CD4-positive, CD25-positive, alpha-beta regulatory T cell (primary cell): ENCODE data around the gene TAMALIN. TPM values are rescaled to one million over a fixed set of nuclear protein-coding genes. Genes with fewer than 3 reads are reported as not detected.

Source experiments
- ATAC-seq, 2 donors: fragments of 150-1000 bp; cut with Tn5 transposase; one replicate each; pipeline ENCODE4 v1.10.0; 2021; ENCODE audit warnings: low read depth in 2 of 2, moderate number of reproducible peaks in 2 of 2, moderate library complexity in 1 of 2
- DNase-seq, 3 donors: peaks; one replicate each; pipeline versions ENCODE4 v3.0.0 to v3.0.0-alpha.2; 2012 to 2022; ENCODE audit warnings: mixed read lengths in 1 of 3
- H3K27ac ChIP-seq: one replicate; pipeline ENCODE4 v1.7.0; 2013; ENCODE audit warnings: mild to moderate bottlenecking, low read length; ENCODE audit not compliant: insufficient read depth, poor library complexity, severe bottlenecking
- H3K27me3 ChIP-seq: one replicate; pipeline ENCODE4 v1.7.0; 2013; ENCODE audit warnings: low read length; ENCODE audit not compliant: control insufficient read depth, insufficient read depth
- H3K36me3 ChIP-seq: one replicate; pipeline ENCODE4 v1.7.0; 2013; ENCODE audit warnings: mild to moderate bottlenecking, low read length, moderate library complexity; ENCODE audit not compliant: control insufficient read depth, insufficient read depth
- H3K4me1 ChIP-seq: 2 replicates; pipeline ENCODE4 v1.7.0; 2013; ENCODE audit warnings: mild to moderate bottlenecking, low read length; ENCODE audit not compliant: insufficient read depth, control insufficient read depth, poor library complexity, severe bottlenecking
- H3K4me3 ChIP-seq: one replicate; pipeline ENCODE4 v1.7.0; 2013; ENCODE audit warnings: low read depth, mild to moderate bottlenecking, low read length, moderate library complexity
- H3K9me3 ChIP-seq, 2 experiments: 1 replicate in 1 of 2; 2 replicates in 1 of 2; pipeline ENCODE4 v1.7.0; 2013; ENCODE audit warnings: low read length in 2 of 2, mild to moderate bottlenecking in 1 of 2, moderate library complexity in 1 of 2; ENCODE audit not compliant: control insufficient read depth in 2 of 2
- H3K27ac Mint-ChIP-seq, 3 donors: one replicate each; pipeline ENCODE4 v1.8.0; 2020 to 2022; ENCODE audit warnings: mild to moderate bottlenecking in 3 of 3, mixed read lengths in 3 of 3, moderate library complexity in 2 of 3
- H3K27me3 Mint-ChIP-seq: one replicate; pipeline ENCODE4 v1.8.0; 2022; ENCODE audit warnings: mild to moderate bottlenecking, mixed read lengths
- H3K36me3 Mint-ChIP-seq: one replicate; pipeline ENCODE4 v1.8.0; 2020; ENCODE audit warnings: mixed read lengths
- H3K4me1 Mint-ChIP-seq, 4 donors: one replicate each; pipeline ENCODE4 v1.8.0; 2020 to 2022; ENCODE audit warnings: mixed read lengths in 4 of 4, mild to moderate bottlenecking in 1 of 4
- H3K4me3 Mint-ChIP-seq, 4 donors: one replicate each; pipeline ENCODE4 v1.8.0; 2020 to 2022; ENCODE audit warnings: mild to moderate bottlenecking in 4 of 4, mixed read lengths in 4 of 4, moderate library complexity in 3 of 4
- H3K9me3 Mint-ChIP-seq, 7 donors: one replicate each; pipeline ENCODE4 v1.8.0; 2020 to 2022; ENCODE audit warnings: mixed read lengths in 7 of 7, mild to moderate bottlenecking in 3 of 7, moderate library complexity in 2 of 7
- polyA plus RNA-seq, 4 donors: library from polyadenylated mRNA; unstranded; fragments of 300-500 nt; fragmentation: Illumina TruSeq; gene quantifications; one replicate each; pipeline ENCODE4 v1.2.3, GENCODE V29; 2021
- total RNA-seq: library from RNA; stranded (reverse); gene quantifications from one replicate; pipeline ENCODE4 v1.2.3, GENCODE V29; 2022

TAMALIN gene
- total and polyA plus RNA-seq, 5 donors from 2014 or later, result 0.37 to 253 (median 1.1) TPM

DNA sequence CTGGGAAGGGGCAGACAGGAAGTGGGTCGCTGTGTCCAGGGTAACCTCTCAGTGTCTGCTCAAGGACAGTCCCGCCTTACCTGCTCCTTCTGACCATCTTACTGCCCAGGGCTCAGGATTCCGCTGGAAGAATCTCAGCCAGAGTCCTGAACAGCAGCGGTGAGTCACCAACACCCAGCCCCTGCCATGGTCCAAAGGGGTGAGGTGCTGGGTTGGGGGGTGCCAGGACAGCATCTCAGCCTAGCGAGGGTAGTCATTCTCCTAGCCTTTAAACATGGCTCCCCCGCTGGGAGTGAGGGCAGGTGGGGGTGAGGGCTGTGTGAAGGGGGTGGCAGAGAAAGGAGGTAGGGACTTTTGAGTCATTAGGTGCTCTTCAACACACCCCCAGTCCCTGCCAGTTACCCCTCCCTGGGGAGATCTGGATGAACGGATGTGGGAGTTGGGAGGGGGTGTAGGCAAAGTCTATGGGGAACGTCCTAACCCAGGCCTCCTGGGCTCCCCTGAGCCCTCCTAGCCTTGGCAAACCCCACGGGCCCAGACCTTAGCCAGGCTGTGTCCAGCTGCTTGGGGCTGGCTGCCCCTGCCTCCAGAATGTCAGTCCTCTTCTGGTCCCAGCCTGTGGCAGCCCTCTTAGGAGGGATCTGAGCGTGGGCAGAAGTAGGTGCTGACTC lies 2.5 kb downstream of the TAMALIN start:
- Histone ChIP-seq H3K36me3 (peaks cover 2% of the 10 kb centered on the region), H3K4me1 (peaks cover 20% of the 10 kb centered on the region), H3K9me3 (no peaks in the 10 kb centered on the region), H3K27ac (peak overlapping the region; percentile 23), H3K27me3 (no peaks in the 10 kb centered on the region), H3K4me3 (no peak overlapping the region)
- Mint-ChIP-seq H3K36me3 (peaks cover 14% of the 10 kb centered on the region), H3K27me3 (peaks cover 23% of the 10 kb centered on the region), H3K4me1 (peaks cover 0 to 20% (median 13%) of the 10 kb centered on the region in 4 donors), H3K4me3 (peak overlapping the region in 2 of 4 donors; percentile 28 to 84), H3K27ac (peak overlapping the region; percentile 43 to 94 (median 90)), H3K9me3 (no peaks in the 10 kb centered on the region)
- no peak for ATAC-seq
- DNase-seq, result no peak

DNA sequence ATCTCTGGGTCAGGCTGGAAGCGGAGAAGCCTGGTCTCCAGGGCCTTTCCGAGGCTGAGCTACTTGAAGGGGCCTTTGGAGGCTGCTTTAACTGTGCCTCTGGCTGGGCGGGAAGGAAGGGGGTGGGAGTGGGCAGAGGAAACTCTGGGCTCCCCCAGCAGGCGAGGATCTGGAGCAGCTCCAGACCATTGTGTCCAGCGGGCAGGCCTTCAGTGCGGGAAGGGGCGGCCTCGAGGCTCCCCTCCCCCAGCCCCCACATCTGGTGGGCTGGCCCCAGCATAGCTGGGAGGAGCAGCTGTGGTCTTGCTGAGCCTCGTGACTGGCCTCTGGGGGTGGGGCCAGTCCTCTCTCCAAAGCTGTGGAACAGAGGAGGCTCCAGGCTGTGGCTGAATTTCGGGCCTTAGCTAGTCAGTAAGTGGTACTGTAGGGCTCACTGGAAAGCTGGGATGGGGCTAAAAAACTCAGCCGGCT lies 3.4 kb downstream of the TAMALIN start:
- Histone ChIP-seq H3K27ac (no peak overlapping the region), H3K36me3 (peaks cover 2% of the 10 kb centered on the region), H3K4me3 (no peak overlapping the region), H3K9me3 (no peaks in the 10 kb centered on the region), H3K4me1 (peaks cover 20% of the 10 kb centered on the region), H3K27me3 (no peaks in the 10 kb centered on the region)
- Mint-ChIP-seq H3K9me3 (no peaks in the 10 kb centered on the region), H3K4me1 (peaks cover 0 to 17% (median 13%) of the 10 kb centered on the region in 4 donors), H3K27me3 (peaks cover 23% of the 10 kb centered on the region), H3K36me3 (peaks cover 14% of the 10 kb centered on the region), H3K27ac (no peak overlapping the region), H3K4me3 (no peak overlapping the region)
- ATAC-seq, result no peak
- DNase-seq, result no peak

GRCh38 chr12:52010692-52011601 lies 4.2 kb downstream of the TAMALIN start:
- Mint-ChIP-seq H3K27ac (no peak overlapping the region), H3K4me3 (peak overlapping the region in 1 of 4 donors; percentile 48)

GRCh38 chr12:52011602-52012214 lies 5.0 kb downstream of the TAMALIN start:
- H3K36me3 Mint-ChIP-seq, result peaks cover 14% of the 10 kb centered on the region
- H3K9me3 Mint-ChIP-seq, result no peaks in the 10 kb centered on the region
- peak overlapping the region in 1 of 4 donors; percentile 29 for H3K4me3 Mint-ChIP-seq

More at GRCh38 chr12:52010692-52011601, 4.2 kb downstream of the TAMALIN start:
- peaks cover 14% of the 10 kb centered on the region for H3K36me3 Mint-ChIP-seq
- Histone ChIP-seq H3K4me3 (no peak overlapping the region), H3K27me3 (no peaks in the 10 kb centered on the region), H3K36me3 (peaks cover 2% of the 10 kb centered on the region), H3K4me1 (peaks cover 20% of the 10 kb centered on the region), H3K27ac (no peak overlapping the region), H3K9me3 (no peaks in the 10 kb centered on the region)
- DNase-seq (no peak), ATAC-seq (no peak)
- H3K4me1 Mint-ChIP-seq, result peaks cover 0 to 14% (median 10%) of the 10 kb centered on the region in 4 donors
- H3K27me3 Mint-ChIP-seq, result peaks cover 18% of the 10 kb centered on the region
- no peaks in the 10 kb centered on the region for H3K9me3 Mint-ChIP-seq

DNA sequence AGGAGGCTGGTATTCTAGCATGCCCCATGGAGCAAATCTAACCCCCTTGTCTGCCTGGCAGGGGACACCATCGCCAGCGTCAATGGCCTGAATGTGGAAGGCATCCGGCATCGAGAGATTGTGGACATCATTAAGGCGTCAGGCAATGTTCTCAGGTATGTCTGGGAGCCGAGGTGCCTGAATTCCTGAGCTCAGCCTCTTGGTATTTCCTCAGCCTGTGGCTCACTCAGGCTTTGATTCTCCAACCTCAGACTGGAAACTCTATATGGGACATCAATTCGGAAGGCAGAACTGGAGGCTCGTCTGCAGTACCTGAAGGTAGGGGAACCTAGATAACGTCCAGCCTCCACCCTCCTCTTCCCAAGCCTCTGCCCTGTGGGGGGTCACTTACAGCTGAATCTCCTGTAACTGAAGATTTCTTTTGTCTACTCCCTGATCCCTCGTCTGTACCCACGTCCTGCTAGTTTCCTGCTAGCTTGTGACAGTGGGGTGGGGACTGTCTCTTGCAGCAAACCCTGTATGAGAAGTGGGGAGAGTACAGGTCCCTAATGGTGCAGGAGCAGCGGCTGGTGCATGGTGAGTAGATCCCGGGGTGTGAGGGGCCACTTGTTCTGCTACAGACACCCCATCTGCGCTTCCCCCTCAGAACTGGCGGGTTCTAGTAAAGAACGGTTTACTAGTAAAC lies 7.0 kb downstream of the TAMALIN start:
- peaks cover 14% of the 10 kb centered on the region for H3K36me3 Mint-ChIP-seq
- no peaks in the 10 kb centered on the region for H3K4me1 ChIP-seq
- ATAC-seq, result no peak
- no peak for DNase-seq
- no peaks in the 10 kb centered on the region for H3K9me3 Mint-ChIP-seq
- H3K4me3 ChIP-seq, result no peak overlapping the region
- H3K4me3 Mint-ChIP-seq, result no peak overlapping the region
- H3K4me1 Mint-ChIP-seq, result peaks cover 0 to 1% (median 0%) of the 10 kb centered on the region in 4 donors
- H3K27me3 Mint-ChIP-seq, result no peaks in the 10 kb centered on the region
- no peak overlapping the region for H3K27ac ChIP-seq
- no peaks in the 10 kb centered on the region for H3K27me3 ChIP-seq
- H3K27ac Mint-ChIP-seq, result peak overlapping the region in 1 of 3 donors; percentile 66
- no peaks in the 10 kb centered on the region for H3K9me3 ChIP-seq
- peaks cover 2% of the 10 kb centered on the region for H3K36me3 ChIP-seq

More at GRCh38 chr12:52011602-52012214, 5.0 kb downstream of the TAMALIN start:
- Histone ChIP-seq H3K36me3 (peaks cover 2% of the 10 kb centered on the region), H3K4me3 (no peak overlapping the region), H3K4me1 (peaks cover 13% of the 10 kb centered on the region), H3K9me3 (no peaks in the 10 kb centered on the region), H3K27ac (no peak overlapping the region), H3K27me3 (no peaks in the 10 kb centered on the region)
- ATAC-seq, result no peak
- H3K27ac Mint-ChIP-seq, result no peak overlapping the region
- H3K4me1 Mint-ChIP-seq, result peaks cover 0 to 10% (median 7%) of the 10 kb centered on the region in 4 donors
- H3K27me3 Mint-ChIP-seq, result peaks cover 12% of the 10 kb centered on the region
- DNase-seq, result no peak

DNA sequence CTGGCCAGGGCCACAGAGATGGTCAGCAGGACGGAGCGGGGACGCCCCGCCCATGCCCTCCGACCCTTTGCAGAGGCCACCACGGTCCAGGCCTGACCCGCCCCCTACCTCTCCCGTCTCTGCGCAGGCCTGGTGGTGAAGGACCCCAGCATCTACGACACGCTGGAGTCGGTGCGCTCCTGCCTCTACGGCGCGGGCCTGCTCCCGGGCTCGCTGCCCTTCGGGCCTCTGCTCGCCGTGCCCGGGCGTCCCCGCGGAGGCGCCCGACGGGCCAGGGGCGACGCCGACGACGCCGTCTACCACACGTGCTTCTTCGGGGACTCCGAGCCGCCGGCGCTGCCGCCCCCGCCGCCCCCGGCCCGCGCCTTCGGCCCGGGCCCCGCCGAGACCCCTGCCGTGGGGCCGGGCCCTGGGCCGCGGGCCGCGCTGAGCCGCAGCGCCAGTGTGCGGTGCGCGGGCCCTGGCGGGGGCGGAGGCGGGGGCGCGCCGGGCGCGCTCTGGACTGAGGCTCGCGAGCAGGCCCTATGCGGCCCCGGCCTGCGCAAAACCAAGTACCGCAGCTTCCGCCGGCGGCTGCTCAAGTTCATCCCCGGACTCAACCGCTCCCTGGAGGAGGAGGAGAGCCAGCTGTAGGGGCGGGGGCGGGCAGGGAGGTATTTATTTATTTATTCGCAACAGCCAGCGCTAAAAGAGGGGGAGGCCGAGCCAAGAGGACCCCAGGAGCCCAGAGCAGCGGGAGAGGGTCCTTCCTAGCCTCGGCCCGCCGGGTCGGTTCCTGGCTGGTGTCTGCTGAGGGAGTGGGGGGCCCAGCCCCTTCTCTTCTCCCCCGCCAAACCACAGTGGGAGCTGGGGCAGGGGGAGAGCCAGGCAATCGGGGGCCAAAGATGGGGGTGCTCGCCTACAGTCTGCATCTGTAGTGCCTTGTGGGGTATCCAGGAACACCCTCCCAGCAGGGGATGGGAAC lies 8.1 kb downstream of the TAMALIN start:
- no peaks in the 10 kb centered on the region for H3K4me1 Mint-ChIP-seq
- H3K9me3 ChIP-seq, result no peaks in the 10 kb centered on the region
- H3K27ac Mint-ChIP-seq, result no peak overlapping the region
- no peak overlapping the region for H3K4me3 Mint-ChIP-seq
- no peak overlapping the region for H3K4me3 ChIP-seq
- peaks cover under 1% of the 10 kb centered on the region for H3K27me3 Mint-ChIP-seq
- no peaks in the 10 kb centered on the region for H3K27me3 ChIP-seq
- H3K4me1 ChIP-seq, result no peaks in the 10 kb centered on the region
- H3K27ac ChIP-seq, result no peak overlapping the region
- peaks cover 2% of the 10 kb centered on the region for H3K36me3 ChIP-seq
- ATAC-seq (no peak), DNase-seq (no peak)
- H3K36me3 Mint-ChIP-seq, result peaks cover 14% of the 10 kb centered on the region
- H3K9me3 Mint-ChIP-seq, result no peaks in the 10 kb centered on the region
